Stimulated activated CD8-positive, alpha-beta memory T cell treated with anti-CD3 and anti-CD28 coated beads, Interleukin-15, amount 100 ng/mL, for 24 hours (primary cell): ENCODE data around the gene FANCC.
"Not testable (repeated sequence)": the region's sequence is repeated elsewhere in the genome, so short reads cannot be mapped to it uniquely, and the experiment has no call there.

ENCODE experiments used
- DNase-seq: peaks from one replicate; pipeline ENCODE4 v3.0.0-alpha.2; 2020; ENCODE audit warnings: low read depth

The FANCC gene

DNA sequence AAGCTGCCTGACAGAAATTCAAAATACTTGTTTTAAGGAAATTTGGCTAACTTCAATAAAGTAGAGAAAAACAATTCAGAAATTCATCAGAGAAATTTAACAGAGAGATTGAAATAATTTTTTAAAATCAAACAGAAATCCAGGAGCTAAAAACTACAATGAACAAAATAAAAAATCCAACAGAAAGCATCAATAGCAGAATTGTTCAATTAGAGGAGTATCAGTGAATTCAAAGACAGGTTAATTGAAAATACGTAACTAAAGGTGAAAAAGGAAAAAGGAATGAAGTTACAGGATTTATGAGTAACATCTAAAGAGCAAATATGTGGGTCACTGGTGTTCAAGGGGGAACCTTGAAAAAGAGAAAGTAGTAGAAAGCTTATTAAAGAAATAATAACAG is 36.8 kb downstream of the FANCC start:
- DNase-seq = no peak

DNA sequence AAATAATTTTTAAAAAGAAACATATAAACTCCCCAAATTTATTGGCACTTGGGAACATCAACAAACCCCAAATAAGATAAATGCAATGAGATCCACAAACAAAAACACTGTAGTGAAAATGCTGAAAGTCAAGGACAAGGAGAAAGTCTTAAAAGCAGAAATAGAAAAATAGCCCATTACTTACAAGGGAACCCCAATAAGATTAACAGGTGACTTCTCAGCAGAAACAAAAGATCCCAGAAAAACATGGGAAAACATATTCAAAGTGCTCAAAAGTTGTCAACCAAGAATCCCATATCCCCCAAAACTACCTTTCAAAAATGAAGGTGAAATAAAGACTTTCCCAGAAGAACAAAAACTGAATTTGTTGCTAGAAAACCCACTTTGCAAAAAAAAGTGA is 40.0 kb downstream of the FANCC start:
- no peak for DNase-seq

DNA sequence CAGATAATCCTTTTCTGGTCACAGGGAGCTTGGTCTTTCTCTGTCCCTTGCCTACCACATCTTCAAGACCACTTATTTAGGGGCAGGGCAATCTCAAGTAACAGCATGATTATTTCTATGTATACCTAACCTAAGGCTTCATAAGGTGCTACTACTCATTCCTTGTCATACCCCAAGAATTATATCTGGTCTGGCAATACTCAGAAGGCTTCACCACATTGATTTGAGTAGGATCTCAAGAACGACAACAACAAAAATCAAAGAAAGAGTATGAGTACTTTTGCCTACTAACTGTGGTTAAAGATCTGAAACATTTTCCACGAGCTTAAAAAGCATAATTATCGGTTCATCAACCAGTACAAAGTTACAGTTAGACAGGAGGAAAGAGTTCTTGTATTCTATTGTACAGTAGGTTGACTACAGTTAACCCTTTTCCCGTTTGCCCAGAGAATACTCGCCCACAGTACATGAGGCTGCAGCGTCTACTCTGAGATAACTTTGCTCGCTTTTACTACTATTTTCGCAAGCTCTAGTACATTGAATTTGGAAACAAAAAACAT is 41.0 kb downstream of the FANCC start:
- DNase-seq = no peak

DNA sequence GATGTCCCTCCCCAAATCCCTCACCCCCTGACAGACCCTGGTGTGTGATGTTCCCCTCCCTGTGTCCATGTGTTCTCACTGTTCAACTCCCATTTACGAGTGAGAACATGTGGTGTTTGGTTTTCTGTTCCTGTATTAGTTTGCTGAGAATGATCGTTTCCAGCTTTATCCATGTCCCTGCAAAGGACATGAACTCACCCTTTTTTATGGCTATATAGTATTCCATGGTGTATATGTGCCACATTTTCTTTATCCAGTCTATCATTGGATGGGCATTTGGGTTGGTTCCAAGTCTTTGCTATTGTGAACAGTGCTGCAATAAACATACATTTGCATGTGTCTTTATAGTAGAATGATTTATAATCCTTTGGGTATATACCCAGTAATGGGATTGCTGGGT is 43.3 kb downstream of the FANCC start:
- not testable (repeated sequence) for DNase-seq

DNA sequence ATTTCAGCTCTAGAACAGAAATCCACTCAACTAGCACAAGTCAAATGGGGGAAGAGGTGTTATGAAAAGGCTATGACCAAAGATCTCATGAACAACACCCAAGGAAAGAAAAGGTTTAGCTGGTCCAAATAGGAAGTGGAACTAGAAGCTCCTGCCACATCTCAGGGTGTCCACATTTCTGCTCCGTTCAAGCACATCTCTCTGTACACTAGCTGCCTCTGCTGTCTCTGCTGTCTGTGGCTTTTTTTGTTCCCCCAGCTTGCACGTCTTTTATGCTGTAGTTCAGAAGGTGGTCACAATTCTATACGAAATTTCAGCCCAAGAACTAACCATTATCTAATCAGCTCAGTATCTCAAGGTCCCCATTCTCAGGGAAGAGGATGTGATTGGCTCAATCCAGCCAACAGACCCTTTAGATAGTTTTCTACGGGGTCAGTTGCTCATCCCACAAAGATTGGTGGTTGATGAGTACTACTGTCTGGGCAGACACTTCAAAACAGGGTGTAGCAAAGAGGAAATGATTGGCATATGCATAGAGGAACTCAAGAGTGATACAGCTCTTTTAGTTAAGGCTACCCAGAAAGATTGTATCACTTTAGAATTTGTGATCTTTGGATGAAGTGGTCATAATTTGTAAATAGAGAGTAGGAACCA is 44.0 kb downstream of the FANCC start:
- DNase-seq = no peak

DNA sequence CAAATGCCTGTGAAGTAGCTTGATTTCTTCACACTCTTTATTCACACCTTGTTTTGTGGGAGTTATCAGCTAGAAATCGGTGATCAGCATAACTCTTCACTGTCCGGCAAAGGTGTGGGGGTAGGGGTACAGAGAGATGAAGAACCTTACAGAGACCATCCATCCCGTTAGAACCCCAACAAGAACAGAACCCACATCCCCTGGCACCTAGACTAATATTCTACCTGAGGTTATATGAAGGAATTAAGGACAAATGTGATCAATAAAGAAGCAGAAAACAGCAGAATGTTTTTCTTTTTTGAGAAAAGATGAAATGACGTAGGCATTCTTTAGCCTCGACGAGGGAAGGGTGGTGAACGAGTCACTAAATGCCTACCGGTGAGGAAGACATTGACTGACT is 44.7 kb downstream of the FANCC start:
- DNase-seq = no peak

DNA sequence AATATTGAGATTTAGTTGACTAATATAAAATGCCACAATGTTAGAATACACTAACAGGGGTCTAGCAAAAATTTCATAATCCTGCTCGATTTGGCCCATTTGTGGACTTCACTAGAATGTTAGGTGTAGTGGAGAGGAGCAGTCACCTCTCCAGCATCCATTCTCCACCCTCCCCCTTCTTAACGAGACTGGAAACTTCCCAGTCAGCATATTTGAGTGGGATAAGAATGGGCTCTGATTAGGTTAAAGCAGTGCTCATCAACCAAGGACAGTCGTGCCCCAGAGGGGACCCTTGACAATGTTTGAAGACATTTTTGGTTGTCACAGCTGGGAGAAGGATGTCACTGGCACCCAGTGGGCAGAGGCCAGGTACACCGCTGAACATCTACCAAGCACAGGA is 46.7 kb downstream of the FANCC start:
- no peak for DNase-seq

DNA sequence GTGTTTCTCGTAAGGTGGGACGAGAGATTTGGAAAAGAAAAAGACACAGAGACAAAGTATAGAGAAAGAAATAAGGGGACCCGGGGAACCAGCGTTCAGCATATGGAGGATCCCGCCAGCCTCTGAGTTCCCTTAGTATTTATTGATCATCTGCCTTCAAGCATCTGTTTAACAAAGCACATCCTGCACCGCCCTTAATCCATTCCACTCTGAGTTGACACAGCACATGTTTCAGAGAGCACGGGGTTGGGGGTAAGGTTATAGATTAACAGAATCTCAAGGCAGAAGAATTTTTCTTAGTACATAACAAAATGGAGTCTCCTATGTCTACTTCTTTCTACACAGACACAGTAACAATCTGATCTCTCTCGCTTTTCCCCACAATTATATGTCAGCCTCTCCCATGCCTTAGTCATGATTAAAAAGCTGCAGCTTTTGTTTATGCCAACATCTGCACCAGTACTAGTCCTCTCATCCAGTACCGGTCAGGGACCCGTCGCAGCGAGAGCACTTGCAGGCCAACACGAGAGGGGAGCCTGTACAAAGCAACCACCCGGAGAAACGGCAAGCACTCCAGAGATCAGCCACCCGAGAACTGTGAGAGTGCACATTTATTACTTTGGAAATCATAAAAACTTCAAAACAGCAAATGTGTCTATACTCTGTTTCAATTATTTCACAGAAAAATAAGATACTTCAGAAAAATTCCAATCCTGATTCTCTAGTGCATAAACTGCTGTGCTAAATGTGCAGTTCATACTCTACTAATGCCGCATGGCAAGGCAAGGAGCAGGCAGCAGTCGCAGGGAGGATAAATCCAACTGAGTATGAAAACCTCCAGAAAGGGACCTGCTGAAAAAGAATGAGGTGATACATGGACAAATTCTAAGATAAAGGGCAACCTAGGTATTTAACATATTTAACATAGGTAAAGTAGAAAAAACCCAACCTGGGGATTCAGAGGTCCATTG is 47.4 kb downstream of the FANCC start:
- not testable (repeated sequence) for DNase-seq

DNA sequence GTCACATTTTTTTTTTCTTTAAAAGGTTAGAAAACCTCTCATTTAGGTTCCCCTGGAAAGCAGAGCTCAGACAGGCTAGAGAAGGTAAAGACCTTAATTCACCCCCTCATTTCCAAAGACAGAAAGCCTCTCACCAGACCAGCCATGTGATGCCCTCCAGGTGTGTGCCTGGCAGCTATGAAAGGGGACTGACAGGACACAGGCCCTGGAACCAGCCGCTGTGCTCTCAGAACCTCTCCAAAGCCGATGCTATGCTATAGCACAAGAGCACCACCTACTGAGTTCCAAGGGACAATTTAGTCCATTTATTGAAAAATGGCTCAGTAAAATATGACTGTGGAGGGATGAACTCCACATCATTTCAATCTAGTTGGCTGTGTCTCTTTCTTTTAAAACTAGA is 48.8 kb downstream of the FANCC start:
- DNase-seq = no peak

DNA sequence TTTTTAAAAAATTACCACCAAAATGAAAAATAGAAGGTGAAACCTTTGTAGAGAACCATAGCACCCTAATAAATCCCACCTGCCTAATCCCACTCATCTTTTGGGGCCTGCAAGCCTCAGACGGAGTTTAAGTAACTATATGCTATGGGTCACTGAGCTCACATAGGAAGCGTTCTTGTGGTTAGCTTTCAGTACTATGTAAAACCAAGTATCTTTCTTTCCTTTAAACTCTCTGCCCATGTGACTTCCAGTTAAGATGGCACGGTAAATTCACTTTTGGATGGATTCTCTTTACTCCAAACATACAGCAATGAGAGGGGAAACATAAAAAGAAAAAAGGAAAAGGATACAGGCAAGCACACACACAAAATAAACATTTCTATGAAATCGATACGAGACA is 50.9 kb downstream of the FANCC start:
- no peak for DNase-seq

DNA sequence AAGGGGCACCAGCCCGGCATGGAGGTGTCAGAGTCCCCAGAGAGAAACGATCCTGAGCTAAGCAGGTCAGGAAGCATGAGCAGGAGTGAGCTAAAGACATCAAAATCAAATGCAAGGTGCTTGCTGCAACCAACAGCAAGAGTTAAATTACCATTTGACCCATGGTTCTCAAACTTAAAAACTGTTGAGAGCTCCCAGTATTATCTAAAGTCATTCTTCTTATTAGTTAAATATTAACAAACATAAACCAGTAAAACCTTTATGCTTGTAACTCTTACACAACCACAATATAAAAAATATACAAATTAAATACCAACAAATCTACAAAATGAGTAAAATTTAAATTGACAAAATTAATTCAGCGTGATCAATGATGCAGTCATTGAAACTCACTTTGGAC is 51.5 kb downstream of the FANCC start:
- no peak for DNase-seq

DNA sequence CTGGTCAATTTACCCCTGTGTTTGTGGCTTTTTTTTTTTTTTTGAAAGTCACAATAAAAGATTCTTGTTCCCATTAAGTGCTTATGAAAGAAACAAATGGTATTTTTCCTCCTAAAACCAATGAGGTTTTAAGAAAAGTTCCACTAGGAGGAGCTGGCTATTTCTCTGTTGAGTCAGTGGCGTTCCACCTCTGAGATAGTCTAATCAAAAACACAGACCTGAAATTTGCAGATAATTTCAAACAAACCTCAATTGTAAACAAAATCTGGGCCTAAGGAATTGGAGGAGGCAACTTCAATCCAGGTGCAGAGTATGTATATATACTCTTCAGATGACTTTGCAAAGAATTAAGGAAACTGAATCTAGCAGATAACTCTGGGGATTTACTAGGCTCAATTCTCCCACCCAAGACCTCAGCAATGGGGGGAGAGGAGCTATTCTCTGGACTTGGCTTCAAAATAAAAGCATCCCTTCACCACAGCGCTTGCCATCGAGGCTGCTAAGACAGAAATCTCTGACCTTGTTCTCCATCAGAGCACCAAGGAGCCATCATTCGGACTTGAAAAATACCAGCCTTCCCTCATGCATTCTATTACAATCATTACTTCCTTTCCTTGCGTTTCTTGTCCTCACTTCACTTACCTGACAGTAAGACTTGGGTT is 52.4 kb downstream of the FANCC start:
- no peak for DNase-seq

DNA sequence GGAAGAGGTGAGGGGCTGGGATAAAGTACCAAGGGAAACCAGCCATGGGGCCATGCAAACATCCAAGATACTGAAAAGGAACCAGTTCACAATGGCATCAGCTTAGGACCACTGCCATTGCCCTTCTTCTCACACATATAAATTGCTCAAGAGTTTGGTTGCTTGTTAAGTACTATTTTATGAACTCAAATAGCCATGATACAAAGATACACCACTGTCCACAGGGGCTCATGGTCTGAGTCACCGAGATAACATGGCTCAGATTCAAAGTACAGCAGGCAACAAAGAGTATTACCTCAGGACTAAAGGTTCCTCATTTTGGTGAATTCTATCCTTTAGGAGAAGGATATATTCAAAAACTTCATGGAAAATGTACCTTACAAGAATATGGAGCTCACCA is 55.6 kb downstream of the FANCC start:
- DNase-seq = no peak

DNA sequence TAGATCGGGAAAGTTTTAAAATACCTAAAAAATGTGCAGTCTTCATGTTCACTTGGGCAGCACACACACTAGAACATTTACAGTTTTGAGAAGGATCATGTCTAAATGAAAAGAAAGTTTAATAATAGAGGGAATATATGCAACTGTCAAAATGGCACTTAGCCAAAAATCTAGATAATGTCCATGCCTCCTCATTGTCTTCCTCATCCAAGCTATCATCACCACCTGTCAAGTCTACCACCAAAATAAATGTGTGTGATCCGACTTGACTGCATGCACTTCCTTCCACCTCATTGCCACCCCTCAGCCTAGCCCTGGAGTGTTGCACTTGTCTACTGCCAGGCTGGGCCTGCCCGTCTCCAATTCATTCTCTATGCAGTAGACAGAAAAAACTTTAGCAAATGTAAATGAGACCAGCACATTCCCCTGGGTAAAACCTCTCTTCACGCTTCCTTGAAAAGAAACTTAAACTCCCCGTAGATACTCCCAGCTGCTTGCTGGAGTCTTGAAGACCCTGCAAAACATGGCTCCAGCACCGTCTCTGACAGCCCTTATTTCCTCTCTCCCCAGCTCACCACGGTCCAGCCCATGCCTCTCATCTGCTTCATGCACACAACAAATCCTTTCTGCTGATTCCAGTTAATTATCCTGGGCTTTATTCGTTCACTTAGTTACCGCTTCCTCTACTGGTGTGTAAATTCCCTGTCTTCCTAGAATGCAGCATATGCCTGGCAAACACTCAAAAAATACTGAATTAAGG is 66.9 kb downstream of the FANCC start:
- DNase-seq = no peak

DNA sequence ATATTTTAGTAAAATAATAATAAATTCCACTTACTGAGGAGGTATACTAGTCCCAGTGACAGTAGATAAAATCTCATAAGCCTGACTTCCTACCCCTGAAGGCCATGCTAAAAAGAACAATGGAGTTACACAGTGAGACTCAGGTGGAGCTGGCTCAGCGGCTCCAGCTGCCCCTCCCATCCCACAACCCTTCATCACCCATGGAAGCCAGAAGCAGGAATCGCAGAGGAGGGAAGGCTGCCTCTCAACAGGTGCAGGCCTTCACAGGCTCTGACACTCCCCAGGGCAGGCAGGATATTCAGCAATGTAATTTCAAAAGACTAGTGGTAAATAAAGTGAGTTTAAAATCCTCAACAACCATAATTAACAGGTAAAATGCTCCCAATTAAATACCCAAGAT is 67.5 kb downstream of the FANCC start:
- DNase-seq = no peak

DNA sequence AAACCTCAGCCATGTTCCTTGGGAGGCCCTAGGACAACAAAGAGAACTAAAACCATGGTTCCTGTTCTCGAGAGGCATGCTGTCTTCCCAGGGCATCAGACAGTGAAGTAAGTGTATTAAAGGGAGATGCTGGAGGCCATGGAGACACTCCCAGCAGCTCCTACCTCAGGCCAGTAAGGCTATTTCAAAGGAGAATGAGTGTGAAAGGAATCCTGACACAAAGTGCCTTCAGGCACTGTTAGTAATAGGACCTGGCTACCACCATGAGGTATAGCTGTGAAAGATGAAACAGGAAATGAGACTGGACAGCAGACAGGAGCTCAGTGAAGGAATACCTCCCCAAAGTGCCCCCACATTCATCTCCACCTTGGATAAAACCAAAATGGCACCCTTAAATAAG is 71.0 kb downstream of the FANCC start:
- DNase-seq = no peak

DNA sequence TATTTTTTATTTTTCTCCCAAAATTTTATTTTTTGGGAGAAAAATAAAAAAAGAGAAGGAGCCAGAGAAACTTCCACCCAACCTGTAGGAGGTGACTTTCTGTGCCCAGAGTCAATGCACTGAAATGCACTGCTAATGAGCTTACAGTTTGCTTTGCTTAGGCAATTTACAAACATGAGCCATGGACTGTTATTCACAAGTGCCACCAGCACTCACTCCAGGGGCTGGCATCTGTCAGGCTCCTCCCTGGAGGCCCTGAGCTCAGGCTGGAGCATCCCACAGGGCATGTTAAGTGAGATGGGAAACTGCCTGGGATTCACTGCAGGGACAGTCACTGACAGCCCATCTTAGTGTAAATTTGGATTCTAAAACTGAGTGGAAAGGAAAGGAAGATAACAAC is 74.9 kb downstream of the FANCC start:
- DNase-seq = no peak

DNA sequence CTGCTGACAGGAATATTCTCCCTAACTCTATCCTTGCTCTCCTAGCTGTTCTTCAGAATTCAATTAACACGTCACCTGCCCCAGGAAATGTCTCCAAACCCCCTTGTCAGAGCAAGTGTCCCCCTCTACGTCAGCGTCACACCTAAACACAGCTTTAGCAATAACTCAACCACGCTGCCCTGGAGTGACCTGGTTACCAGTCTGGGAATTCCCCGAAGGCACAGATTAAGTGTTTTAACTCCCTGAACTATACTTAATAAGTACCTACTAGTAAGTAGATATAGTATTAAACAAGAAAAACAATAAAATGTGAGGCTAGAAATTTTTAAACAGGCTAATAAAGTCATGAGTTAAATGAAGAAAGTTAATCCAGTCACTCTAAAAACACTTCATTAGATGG is 78.4 kb downstream of the FANCC start:
- no peak for DNase-seq

DNA sequence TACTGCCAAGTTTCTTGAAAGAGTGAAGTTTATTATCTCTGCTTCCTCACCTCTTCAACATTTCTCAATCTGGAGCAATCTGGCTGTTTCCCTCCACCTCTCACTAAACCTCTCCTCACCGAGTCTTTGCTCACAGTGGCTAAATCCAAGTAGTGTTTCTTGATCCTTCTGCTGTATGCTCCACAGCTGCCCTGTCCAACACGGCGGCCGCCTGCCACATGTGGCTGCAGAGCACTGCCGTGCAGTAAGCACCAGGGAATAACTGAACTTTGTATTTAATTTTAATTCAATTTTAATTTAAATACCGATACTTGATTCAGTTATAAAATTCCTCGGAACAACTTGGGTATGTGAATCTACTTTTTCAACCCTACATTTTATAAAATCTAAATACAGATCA is 80.2 kb downstream of the FANCC start:
- DNase-seq = no peak

DNA sequence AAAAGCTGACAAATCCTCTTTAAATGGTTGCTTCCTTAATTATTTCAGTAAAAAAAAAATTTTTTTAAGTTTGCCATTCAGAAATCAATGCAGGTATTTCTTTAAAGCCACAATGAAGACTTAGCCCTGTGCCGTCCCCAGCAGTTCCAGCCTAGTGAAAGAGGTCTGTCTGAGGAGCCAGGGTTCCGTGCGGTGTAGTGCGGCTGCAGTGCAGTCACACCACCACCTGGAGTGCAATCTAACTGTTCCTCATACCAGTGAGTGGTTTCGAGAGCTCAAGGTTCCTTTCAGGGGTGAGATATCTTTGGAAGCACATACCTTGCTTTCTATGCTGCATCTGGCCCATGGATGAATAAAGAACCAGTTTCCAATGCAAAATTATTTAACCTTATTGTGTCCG is 87.5 kb downstream of the FANCC start:
- no peak for DNase-seq

DNA sequence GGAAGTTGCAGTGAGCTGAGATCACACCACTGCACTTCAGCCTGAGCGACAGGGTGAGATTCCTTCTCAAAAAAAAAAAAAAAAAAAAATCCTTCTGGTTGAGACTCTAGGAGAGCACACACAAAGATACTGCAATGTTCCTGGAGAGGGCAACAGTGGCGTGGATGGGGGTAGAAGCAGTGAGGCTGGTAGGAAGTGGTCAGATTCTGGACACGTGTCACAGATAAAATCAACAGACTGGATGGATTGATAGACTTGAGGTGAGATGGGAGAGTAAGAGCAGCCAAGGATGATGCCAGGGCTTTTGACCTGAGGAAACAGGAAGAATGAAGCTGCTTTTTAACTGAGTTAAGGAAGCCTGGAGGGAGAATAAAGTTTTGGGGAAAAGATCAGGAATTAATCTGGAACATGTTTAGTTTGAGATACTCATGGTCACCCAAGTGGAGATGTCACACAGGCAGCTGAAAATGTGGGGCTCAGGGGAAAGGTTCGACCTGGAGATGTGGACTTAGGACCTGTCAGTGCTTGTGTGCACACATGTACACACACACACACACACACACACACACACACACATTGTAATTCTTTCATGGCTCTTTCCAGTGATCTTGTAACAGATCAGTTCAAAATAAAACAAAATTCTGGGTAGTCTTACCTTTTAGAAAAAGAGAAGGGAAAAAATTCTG is 88.1 kb downstream of the FANCC start:
- no peak for DNase-seq
